NCI-H446 (cell line): ENCODE data around the gene SLC25A33.
"Not testable (repeated sequence)": the region's sequence is repeated elsewhere in the genome, so short reads cannot be mapped to it uniquely, and the experiment has no call there.

Experiments
- DNase-seq, 2 experiments: peaks; one replicate each; lab custom pipeline; 2025; lab: John Stamatoyannopoulos, UW

The SLC25A33 gene

DNA sequence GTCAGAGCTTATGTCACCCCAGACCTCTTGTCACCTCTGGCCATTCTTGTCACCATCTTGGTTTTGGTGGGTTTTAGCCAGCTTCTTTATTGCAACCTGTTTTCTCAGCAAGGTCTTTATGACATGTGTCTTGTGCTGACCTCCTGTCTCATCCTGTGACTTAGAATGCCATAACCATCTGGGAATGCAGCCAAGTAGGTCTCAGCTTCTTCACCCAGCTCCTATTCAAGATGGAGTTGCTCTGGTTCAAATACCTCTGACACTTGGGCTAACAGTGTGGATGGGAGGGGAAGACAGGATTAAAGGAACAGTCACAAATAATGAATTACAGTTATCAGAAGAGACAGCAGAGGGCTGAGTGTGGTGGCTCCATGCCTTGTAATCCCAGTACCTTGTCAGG, 81.8 kb downstream of the SLC25A33 start:
- DNase-seq, result no peak

GRCh38 chr1:9624081-9624480, 84.8 kb downstream of the SLC25A33 start:
- no peak for DNase-seq

GRCh38 chr1:9625030-9625429, 85.8 kb downstream of the SLC25A33 start:
- not testable (repeated sequence) for DNase-seq

GRCh38 chr1:9626201-9626608, 86.9 kb downstream of the SLC25A33 start:
- DNase-seq, result no peak

DNA sequence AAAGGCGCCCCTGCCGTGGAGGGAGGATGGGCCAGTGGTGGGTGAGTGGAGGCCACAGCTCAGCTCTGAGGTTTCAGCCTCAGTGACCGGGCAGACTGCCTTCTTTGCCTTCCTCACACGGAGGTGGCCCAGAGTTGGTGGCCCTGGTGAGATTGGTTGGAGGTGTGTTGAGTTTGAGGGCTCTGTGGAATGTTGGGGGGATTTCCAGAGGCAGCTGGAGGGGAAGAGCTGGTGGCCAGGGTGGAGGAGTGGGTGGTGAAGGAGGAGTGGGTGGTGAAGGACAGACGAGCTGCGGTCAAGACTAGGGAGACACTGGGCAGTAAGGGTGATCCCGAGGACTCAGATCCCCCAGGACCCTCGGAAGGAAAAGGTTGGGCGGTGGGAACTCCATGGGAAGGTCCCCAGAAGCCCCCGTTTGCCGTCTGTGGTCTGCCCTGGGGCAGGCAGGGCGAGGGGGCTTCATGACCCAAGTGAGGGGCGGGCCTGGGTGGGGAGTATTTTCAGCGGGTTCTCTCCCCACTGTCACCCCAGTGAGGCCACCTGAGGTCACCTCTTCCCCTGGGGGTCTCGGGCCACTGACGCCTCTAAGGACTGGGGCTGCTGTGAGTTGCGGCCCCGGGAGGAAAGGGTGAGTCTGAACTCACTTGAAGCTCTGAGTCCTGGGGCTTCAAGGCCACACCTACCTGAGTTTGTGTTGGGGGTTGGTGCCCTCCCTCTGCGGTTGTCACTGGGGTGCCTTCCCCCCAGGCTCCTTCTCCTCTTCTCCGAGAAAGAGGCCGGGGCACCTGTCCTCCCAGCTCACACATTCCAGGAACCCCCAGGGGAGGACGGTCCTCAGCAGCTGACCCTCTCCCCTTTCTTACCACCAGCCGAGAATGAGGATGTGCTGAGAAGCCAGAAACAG, 89.5 kb downstream of the SLC25A33 start:
- DNase-seq, result no peak

DNA sequence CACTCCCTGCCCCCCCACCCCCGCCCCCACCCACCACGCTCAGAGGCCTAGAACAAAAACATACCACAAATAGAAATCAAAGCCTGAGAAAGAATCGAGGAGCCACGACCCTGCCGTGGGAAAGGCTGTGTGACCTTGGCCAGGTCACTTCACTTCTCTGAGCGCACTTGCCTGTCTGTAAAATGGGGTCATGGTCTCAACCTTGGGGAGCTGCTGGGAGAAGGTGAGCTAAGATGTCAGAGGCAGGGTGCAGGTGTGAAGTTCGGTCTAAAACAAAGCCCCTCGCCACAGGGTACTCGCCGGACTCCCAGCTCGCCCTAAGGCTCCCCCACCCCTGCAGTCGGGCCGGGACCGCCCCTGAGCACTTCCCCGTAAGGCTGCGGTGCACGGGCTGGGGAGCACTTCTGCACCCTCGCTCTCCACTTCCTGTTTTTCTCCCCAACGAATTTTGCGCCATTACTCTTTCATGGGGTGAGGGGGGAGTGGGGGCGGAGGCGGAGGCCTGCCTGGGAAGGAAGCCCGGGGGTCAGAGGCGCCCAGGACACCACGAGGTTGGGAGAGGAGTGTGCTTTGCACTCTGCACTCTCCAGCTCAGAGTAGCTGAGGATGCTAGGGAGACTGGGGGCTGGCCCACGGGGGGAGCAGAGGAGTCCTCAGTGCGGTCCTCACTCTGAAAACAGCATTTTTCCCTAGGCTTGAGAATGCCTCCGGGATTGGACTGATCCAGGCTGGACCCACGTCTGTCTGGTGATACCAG, 90.4 kb downstream of the SLC25A33 start:
- DNase-seq, result no peak

DNA sequence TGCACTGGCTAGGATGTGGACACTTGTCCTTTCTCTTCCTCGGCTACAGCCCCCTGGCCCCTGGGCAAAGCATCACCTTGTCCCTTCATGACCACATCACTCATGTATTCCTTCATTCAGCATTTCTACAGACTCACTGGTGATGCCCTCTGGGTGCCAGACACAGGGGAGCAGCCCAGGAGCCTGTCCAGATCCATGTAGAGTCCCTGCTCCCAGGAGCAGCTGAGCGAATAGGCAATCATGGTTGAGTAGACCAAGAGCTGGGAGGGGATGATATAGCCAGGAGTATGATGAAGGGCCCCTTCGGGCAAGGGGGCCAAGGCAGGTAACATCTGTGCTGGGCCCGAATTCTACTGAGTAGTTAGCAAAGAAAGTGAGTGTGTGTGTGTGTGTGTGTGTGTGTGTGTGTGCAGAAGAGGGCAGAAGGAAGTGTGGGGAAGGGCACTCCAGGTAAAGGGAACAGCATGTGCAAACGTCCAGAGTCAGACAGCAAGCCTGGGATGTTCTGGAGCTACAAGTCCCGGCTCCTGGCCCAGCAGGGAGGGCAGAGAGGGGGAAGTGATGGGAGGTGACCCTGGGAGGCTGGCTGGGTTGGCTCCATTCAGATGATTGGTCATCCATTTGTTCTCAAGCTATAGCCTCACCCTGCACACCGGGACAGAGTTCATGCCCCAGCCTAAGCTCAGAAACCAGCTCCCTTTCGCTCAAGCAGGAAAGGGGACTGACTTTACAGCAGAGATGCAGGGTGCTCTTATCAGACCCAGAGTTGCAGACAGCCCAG, 91.3 kb downstream of the SLC25A33 start:
- no peak for DNase-seq

- DNase-seq, result no peak
These were observed 92.3 kb downstream of the SLC25A33 start for GRCh38 chr1:9631613-9632012.

- no peak for DNase-seq
These were observed 94.2 kb downstream of the SLC25A33 start for GRCh38 chr1:9633493-9633892.

- DNase-seq, result no peak
These were observed 95.3 kb downstream of the SLC25A33 start for GRCh38 chr1:9634582-9634981.
